ENCODE measurements around the gene C1orf115.
"Not testable (repeated sequence)": the region's sequence is repeated elsewhere in the genome, so short reads cannot be mapped to it uniquely, and the experiment has no call there.

Gene C1orf115

DNA sequence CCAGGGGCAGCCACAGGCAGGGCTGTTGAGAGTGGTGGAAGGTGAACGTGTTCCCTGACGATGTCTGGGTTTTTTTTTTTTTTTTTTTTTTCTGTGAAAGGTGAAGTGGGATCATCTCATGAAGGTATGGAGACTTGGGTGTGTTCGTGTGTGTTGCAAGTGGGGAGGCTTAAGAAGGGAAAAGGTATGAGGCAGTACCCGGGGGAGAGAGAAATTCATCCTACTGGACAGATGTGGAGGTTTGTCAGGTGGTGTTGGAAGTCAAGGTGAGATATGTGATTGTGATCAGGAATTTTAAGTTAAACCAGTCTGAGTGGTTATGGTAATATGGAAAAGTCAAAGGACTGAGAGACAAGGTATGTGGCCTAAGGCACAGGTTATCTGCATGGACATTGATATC lies 5.3 kb downstream of the C1orf115 start:
- DNase-seq: no peak

DNA sequence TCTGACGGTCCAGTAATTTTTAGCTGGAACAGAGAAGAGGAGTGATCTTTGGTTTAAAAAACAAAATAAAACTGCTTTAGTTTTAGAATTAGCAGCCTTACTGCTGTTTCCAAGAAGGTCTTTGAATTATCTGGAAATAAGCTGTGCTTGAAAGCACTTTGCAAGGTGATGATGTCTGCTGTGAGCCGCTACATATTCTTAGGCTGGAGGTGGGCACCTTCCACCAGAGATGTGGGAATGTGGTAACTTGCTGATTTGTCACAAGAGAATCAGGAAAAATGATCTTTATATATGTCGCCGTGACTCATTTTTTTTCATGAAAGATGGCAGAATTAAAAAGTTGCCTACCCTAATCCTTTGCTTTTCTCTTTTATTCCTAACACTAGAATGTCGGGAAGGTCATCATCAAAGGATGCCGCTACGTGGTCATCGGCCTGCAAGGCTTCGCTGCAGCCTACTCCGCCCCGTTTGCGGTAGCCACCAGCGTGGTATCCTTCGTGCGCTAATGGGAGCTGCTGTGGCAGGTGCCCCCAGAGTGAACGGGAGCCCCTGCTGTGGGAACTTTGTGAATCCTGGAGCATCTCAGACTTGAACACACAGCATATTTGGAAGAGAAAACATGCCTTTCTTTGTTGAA lies 6.2 kb downstream of the C1orf115 start:
- DNase-seq: no peak

DNA sequence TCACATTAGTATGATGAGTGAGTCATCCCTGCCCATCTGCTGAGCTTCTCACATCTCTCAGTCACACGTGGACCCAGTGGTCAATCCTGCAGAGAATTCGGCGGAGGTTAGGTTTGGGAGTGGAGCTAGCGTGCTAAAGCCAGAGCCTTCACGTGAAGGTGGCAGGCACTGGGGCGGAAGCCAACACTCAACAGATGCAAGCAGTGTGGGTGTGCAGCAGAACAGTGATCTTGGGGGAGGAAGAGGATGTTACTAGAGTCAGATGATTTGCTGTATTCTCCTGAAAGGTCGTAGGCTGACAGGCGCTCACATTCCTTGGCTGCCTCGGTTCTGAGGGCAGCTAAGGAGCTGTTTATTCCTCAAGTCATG lies 6.7 kb downstream of the C1orf115 start:
- DNase-seq: no peak

DNA sequence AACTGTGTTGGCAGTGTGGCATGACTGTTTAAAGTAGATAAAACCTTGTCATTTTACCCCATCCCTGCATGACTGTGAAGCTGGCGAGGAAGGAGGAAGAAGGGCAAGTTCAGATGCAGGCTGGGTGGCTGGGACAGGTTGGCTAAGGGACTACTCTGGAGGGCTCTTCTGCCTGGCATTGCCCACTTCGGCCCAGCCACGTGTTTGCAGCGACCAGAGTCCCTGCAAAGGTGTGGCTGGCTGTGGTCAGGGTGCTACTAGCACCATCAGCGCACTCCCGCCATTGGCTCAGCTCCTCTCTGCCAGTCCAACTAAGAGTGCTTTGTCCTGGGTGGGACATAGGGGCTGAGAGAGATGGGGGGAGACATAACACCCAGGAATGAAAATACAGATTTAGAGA lies 7.2 kb downstream of the C1orf115 start:
- no peak for DNase-seq

DNA sequence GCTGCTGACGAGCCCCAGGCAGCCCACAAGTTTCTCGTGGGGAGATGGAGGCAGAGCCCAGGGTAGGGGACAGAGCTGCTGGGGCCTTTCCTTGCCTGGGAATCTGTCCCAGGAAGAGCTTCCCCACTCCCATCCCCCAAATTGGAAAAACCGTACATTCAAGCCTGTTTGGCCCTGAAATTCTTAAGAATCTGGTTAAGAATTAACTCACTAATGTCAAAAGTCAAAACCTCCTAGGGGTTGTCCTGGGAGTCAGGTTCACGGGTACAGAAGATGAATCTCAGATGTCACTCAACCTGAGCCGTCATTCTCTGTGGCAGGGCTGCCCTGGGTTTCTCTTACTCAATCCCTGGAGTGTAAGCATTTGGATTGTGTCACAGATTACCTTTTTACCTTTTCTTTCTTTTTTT lies 8.4 kb downstream of the C1orf115 start:
- DNase-seq: no peak

DNA sequence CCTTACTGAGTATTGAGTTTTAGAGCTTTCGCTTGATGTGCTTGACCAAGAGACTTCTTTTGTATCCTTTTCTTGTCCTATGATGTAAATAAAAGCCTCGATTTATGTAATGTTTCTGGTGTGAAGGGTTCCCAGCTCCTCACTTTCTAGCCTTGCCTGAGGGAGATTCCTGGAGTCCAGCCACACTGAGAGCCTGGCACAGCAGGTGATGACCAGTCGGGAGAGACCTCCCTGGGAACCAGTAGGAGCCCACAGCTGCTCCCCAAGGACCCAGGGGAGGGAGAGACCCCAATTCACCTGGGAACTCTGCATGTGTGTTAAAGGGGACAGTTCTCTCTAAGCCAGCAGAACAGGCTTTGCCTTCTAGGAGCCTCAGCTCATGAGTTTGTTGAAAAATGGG lies 8.9 kb downstream of the C1orf115 start:
- DNase-seq: no peak

DNA sequence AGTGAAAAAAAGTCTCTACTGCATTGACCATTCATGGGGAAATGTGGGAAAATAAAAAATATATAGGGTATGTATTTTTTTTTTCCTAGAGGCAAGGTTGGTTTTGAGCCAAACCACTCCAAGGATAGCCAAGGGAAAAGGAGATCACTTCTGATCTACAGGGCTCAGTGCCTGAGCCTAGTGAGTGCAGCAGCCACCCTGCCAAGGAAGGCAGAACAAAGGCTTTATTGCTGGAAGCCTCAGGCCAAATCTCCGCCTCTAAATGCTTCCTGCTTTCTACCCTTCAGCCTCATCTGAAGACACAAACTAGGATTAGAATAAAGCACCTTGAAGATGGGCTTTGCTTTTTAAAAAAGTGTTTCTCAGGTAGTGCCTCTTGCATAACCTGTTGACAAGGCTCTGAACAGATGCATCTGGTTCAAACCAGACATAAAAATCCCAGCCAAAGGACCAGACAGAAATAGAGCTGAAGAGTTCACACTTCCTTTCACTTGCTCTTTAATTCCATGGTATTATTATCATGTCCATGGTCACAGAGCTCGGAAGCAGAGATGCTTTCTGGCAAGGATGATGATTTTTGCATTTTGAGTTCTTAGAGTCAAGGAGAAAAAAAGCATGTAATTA lies 10.5 kb downstream of the C1orf115 start:
- no peak for DNase-seq

DNA sequence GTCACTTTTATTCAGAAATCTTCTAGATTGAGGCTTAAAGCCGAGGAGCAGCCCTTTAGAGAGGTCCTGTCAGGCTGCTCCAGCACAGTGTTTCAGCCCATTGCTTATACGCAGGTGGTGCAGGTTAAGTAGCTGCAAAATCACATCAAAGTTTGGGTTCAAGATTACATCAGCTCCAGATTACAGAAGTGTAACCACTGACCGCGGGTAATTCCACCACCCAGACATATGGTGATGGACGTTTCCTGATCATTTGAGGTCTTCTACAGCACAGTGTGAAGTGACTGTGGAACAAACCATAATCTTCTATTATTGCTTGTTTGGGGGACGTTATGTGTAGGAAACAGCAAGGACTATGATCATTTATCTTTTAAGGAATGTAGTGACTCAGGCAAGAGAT lies 11.8 kb downstream of the C1orf115 start:
- DNase-seq: no peak

DNA sequence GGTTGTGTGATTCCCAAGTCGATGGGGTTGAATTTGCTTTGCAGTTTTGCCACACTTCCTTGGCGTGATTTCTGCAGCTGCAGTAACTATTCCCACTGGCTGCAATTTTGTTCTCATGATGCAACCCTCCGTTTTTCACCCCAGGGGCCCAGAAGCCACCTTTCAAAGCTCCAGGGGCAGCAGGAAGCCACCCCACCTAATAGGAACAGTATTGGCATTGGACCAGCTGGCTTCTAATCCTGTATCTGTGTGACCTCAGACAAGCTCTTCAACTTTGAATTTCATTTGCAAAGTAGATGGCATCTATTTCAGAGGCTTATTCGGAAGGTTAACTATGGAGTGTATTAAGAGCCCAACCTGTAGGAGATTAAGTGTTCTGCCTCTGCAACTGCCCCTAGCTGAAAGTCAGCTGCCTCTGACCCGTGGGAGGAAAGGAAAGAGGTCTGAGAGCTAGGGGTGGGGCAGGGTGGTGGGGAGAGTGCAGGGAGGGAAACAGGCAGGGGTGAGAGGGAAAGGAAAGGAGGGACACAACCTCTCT lies 12.6 kb downstream of the C1orf115 start:
- no peak for DNase-seq

DNA sequence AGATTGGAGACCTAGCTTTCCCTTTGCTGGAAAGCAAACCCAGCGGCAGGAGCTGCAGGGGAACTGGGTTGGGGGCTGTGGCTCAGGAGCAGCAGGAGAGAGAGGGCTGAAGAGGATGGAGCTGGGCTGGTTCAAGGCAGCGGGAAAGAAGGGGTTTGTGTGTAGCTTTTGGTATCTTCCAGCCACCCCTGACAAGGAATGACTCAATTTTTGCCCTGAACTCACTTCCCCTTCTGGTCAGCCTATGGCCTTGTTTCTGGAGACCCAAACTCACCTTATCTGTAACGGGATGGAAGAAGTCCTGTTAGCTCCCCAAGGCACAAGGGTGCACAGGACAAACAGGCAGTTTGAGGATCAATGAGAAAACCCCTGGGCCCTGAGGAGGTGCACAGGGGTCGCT lies 13.1 kb downstream of the C1orf115 start:
- no peak for DNase-seq

DNA sequence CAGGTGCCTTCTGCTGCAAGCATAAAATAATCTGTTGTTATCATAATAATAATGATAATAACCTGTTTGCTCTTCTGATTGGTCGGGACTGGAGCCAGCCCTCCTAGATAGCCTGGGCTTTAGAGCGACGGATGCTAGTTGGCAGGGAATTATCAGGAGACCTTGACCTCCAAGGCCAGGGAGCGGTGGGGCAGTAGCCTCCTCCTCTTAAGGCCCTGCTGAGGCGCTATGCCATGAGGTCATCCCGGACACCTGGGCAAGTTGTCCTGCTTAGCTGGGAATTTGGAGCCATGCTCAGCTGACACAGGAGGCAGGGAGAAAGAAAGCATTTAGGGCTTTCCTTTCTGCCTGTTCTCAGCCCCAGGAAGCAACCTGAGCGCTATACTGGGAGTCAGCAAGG lies 15.6 kb downstream of the C1orf115 start:
- DNase-seq: no peak

DNA sequence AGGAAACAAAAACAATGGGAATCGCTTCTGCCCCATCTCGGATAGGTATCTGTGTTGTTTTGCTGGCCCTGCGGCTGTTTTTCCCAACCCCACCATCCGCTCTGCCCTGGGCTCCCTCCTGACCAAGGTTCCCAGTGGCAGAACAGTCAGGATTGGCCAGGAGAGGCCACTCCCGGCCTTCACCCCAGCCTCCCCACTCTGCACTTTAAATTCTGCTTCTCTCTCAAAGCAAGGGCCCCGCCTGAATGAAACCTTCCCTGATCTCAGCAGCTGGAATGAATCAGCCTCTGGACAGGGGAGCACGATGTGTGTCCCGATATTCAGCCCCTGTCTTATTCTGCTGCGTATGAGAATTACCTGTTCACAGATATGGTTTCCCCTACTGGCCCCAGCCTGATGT lies 16.3 kb downstream of the C1orf115 start:
- DNase-seq: no peak

DNA sequence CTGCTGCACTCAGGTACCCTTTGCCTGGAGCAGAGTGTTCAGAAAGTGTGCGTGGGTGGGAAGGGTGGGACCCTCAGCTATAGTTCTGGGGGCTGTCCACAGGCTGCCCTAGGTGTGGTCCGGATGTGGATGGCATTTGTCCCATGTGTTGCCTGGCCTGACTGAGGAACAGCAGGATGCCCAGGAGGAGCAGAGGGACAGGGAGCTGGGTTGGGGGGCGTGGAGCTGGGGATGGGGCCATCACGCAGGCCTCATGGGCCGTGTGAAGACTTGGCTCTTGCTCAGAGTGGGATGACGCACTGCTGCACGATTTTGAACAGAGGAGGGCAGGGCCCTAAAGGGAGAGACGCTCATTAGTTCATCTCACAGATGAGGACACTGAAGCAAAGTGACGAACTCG lies 17.0 kb downstream of the C1orf115 start:
- DNase-seq: no peak

DNA sequence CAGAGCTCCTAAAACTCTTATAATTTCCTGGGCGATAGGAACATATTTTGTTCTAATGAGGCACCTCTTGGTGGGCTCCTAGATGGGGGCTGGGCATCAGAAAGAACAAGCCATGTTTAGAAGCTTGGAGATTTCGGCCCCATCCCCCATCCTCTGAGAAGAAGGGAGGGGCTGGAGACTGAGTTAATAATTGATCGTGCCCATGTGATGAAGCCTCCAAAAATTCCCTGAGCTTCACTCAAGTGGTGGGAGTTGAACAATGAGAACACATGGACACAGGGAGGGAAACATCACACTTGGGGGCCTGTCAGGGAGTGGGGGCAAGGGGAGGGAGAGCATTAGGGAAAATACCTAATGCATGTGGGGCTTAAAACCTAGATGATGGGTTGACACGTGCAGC lies 18.1 kb downstream of the C1orf115 start:
- DNase-seq: no peak

DNA sequence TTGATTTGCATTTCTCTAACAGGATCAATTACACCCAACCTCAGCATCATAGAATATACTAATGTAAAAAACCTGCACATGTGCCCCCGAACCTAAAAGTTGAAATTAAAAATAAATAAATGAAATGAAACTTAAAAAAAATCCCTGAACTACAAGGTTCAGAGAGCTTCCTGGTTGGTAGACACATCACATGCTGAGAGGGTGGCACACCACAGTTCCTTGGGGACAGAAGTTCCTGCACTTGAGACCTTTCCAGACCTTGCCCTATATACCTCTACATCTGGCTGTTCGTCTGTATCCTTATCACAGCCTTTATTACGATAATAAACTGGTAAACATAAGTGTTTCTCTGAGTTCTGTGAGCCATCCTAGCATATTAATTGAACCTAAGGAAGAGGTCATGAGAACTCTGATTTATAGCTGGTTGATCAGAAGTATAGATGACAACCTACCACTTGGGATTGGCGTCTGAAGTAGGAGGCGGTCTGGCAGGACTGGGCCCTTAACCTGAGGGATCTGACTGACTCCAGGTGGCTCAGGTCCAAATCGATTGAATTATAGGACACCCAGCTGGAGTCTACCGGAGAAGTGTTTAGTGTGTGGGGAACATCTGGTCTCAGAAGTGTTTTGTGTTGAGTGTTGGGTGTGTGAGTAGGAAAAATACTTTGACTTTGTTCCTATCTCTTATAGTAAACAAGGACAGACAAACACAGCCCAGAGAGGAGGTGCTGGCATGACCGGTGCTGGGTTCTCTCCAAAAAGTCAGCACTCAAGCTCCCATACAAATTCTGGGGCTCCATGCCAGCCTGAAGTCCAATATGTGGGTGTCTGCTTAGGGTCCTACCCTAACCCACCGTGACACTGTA lies 19.0 kb downstream of the C1orf115 start:
- DNase-seq: no peak

DNA sequence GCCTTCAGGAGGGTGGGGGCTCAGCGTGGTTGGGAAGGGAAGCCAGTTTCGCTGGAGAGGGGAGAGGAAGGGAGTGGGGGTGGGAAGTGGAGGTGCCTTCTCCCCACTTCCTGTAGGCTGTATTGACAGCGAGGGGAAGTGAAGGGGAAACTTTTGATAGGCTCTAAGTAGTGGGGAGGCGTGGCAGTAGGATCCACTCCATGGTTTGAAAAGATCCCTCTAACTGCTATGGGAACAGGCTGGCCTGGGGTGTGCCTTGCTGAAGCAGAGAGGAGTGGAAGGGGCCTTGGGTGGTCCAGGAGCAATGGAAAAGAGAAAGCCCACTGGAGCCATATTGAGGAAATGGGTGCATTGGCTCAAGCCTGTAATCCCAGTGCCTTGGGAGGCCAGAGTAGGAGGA lies 20.2 kb downstream of the C1orf115 start:
- DNase-seq: no peak

DNA sequence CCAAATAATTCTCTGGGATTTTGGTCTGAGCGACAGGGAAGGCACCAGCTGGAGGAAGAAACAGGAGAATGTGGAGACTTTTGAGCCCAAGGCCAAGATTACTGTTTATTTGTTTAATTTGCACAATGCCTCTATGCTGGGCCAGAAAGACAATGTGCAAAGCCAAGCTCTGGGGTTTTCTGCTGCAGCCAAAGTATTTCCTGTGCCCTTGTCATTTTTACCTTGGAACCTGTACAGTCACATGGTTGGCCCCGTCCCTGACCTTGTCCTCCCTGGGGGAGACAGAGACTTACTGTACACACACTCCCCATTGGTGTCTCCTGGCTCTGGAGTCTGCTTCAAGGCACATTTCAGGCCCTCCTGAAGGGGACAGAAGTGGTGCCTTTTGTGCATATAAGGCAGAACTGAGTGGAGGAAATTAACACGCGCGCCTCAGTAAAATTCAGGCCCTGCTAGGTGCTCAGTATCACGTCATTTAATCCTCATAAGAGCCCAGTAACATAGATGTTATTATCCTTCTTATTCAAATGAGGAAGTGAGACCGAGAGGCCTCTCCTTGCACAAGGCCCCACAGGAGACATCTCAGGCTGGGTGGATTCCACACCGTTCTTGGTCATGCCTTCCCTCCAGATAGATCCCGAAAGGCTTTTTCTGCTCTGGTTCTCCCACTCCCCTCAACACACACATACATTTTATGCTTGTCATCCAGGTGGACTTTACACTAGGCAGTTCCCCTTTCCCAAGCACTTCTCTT lies 21.1 kb downstream of the C1orf115 start:
- no peak for DNase-seq

DNA sequence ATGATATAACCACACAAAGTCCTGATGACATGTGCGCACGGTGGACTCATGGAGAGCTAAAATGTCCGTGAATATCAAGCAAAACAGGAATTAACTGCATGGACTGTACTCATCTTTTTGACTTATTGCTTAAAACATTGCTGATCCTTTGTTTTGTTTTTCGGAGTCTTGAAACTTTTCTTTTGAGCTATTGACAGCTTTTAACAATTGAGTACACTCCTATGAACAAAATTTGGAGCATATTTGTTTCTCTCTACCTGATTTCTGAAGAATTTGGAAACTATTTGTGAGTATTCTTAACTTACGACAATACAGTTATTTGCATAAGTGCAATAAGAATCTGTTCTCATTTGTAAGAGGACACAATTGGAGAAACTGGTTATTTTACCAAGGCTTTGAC lies 25.8 kb downstream of the C1orf115 start:
- DNase-seq: not testable (repeated sequence)

DNA sequence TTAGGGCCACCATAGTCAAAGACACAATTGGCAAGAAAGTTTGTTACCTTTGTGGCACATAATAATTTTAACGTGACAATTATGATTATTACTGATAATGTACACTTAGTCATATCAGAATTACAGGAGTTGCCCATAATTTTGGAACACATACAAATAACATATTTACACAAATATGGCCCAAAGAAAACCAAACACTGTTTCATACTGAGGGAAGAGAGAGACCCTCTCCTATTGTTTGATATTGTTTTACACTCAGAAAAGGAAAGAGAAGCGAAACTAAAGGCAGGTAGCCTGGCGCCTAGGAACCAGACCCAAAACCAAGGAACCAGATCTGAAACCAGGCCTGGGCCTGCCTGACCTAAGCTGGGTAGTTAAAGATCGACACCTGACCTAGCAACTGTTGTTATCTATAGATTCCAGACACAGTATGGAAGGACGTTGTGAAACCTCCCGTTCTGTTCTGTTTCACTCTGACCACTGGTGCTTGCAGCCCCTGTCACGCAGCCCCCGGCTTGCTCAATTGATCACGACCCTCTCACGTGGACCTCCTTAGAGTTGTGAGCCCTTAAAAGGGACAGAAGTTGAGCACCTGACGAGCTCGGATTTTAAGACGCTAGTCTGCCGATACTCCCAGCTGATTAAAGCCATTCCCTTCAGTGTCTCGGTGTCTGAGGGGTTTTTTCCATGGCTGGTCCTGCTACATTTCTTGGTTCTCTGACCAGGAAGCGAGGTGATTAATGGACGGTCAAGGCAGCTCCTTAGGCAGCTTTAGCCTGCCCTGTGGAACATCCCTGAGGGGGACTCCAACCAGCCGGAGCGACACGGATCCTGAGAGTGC lies 27.9 kb downstream of the C1orf115 start:
- no peak for DNase-seq

DNA sequence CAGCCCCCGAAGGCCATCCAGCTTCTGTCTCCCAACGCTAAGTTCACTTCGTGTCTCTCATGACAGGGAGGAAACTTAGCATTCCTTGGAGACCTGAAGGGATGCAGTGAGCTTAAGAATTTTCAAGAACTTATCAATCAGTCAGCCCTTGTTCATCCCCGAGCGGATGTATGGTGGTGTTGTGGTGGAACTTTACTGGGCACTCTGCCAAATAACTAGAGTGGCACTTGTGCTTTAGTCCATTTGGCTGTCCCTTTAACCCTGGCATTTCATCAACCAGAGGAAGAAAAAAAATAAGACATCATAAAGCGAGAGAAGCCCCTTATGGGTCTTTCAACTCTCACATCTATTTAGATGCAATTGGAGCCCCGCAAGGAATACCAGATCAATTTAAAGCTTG lies 31.1 kb downstream of the C1orf115 start:
- not testable (repeated sequence) for DNase-seq

DNA sequence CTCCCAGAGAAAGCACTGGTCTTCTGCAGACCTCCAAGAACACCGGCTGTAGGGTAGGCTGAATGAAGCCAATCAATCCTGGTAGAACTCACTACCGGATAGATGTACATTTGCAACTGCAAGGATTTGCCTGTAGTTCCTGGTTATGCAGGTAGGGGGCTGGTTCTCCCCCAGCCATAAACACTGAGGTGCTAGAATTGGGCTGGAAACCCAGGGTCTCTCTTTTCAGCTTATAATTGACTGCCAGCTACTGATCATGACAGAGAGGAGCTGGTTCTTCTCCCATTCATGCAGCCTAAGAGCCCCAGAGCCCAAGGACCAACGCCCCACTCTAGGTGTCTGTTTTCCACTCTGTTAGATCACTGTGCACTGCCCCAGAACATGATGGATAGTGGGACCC lies 36.5 kb downstream of the C1orf115 start:
- no peak for DNase-seq

DNA sequence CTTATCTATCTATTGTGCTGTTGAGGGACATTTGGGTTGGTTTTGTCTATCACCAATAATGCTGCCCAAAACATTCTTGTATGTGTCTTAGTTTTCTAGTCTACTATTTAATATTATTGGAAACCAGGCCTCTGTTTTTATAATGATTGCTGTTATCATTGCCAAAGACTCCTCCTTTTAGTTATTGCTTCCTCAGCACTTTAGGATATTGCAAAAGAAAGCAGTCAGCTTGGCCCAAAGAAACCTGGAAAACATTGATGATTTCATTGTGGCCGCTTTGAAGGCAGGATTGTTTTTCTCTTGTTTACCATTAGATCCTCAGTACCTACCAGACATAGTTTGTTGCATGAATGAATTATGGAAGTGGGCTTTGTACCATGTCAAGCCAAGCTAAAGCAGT lies 37.4 kb downstream of the C1orf115 start:
- DNase-seq: no peak

All from NCI-H187 treated with DMSO at 0.1 percent for 48 hours (cell line).